Gastroesophageal sphincter (tissue), 3 donors: Measurements from ENCODE around the gene FAM110D.

Experiments used
- EP300 ChIP-seq: sonication (generic); formaldehyde crosslinking; IDR thresholded peaks from one replicate; pipeline ENCODE4 v1.6.1; 2017; ENCODE audit warnings: antibody characterized with exemption, mild to moderate bottlenecking
- TF ChIP-seq, protein P1 (sequence below), 4 experiments: fragments of 200-600 bp in 2 of 4; fragments of 450-650 bp in 2 of 4; sonication (generic) in 1 of 4; IDR thresholded peaks; one replicate each; pipeline ENCODE4 v1.5.1; 2017 to 2019; ENCODE audit warnings: antibody characterized with exemption in 4 of 4, mild to moderate bottlenecking in 2 of 4, moderate library complexity in 2 of 4

DNA sequence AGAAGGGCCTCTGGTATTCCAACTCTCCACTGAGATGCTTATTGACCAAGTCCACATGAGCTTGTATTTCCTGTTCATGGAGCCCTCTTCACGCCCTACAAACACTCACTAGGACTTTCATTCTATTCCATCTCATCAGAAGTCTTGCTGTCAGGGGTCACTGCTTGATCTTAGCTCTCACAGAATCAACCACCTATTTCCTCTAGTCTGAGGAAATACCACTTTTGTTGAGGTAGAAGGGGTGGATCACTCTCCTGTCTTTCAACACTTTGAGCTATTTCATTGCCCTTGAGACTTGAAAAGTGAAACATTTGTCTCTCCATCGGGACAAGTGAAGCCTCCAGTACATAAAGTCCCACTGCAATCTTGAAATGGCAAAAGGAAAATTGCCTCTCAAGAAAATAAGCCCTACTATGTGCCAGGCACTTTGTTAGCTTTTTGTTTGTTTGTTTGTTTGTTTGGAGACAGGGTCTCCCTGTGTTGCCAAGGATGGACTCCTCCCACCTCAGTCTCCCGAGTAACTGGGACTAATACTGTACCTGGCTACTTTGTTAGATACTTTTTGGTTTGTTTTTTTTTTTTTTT is 19.8 kb upstream of the FAM110D start:
- TF ChIP-seq, protein P1, sequence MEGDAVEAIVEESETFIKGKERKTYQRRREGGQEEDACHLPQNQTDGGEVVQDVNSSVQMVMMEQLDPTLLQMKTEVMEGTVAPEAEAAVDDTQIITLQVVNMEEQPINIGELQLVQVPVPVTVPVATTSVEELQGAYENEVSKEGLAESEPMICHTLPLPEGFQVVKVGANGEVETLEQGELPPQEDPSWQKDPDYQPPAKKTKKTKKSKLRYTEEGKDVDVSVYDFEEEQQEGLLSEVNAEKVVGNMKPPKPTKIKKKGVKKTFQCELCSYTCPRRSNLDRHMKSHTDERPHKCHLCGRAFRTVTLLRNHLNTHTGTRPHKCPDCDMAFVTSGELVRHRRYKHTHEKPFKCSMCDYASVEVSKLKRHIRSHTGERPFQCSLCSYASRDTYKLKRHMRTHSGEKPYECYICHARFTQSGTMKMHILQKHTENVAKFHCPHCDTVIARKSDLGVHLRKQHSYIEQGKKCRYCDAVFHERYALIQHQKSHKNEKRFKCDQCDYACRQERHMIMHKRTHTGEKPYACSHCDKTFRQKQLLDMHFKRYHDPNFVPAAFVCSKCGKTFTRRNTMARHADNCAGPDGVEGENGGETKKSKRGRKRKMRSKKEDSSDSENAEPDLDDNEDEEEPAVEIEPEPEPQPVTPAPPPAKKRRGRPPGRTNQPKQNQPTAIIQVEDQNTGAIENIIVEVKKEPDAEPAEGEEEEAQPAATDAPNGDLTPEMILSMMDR (IDR thresholded peaks at IDR 0.05), result no peak
- TF ChIP-seq EP300, result no peak
